Osteoblast (primary cell): ENCODE measurements around the gene SEMA7A. TPM values are rescaled to one million over a fixed set of nuclear protein-coding genes. Genes with fewer than 3 reads are reported as not detected.

ENCODE experiments used
- DNase-seq: peaks from one replicate; pipeline ENCODE4 v3.0.0; 2011; ENCODE audit warnings: low spot score, mixed read lengths; ENCODE audit not compliant: insufficient read length; ENCODE audit errors: missing footprints
- H2AFZ ChIP-seq: 2 replicates; pipeline ENCODE4 v1.6.0; 2011; ENCODE audit warnings: mild to moderate bottlenecking, low read length
- H3K27ac ChIP-seq: 2 replicates; pipeline ENCODE4 v1.5.1; 2011; ENCODE audit warnings: mild to moderate bottlenecking, low read depth, low read length, moderate library complexity
- H3K27me3 ChIP-seq: 2 replicates; pipeline ENCODE4 v1.6.0; 2012; ENCODE audit warnings: mild to moderate bottlenecking, control low read depth, inconsistent platforms, low read length, moderate library complexity; ENCODE audit not compliant: insufficient read depth
- H3K36me3 ChIP-seq: 2 replicates; pipeline ENCODE4 v1.5.1; 2011; ENCODE audit warnings: mild to moderate bottlenecking, low read length, control low read depth, moderate library complexity; ENCODE audit not compliant: insufficient read depth
- H3K4me1 ChIP-seq: 2 replicates; pipeline ENCODE4 v1.5.1; 2011; ENCODE audit warnings: mild to moderate bottlenecking, low read length, control low read depth, moderate library complexity; ENCODE audit not compliant: insufficient read depth
- H3K4me2 ChIP-seq: 2 replicates; pipeline ENCODE4 v1.6.0; 2011; ENCODE audit warnings: mild to moderate bottlenecking, low read length; ENCODE audit not compliant: insufficient read depth
- H3K4me3 ChIP-seq: fragments of 200-600 bp; sonication (generic); 3 replicates; pipeline ENCODE4 v1.5.1; 2012; ENCODE audit warnings: mild to moderate bottlenecking, low read length, inconsistent platforms; ENCODE audit not compliant: insufficient read depth
- H3K79me2 ChIP-seq: 2 replicates; pipeline ENCODE4 v1.6.0; 2012; ENCODE audit warnings: mild to moderate bottlenecking, low read length, control low read depth, inconsistent platforms; ENCODE audit not compliant: insufficient read depth
- H3K9me3 ChIP-seq: 2 replicates; pipeline ENCODE4 v1.5.1; 2011; ENCODE audit warnings: low read depth, low read length, control low read depth
- H4K20me1 ChIP-seq: 2 replicates; pipeline ENCODE4 v1.6.0; 2012; ENCODE audit warnings: mild to moderate bottlenecking, low read length, control low read depth; ENCODE audit not compliant: insufficient read depth
- CTCF ChIP-seq: IDR thresholded peaks from 2 replicates; pipeline ENCODE4 v1.5.1; 2011; ENCODE audit warnings: mild to moderate bottlenecking, low read depth, low read length, moderate library complexity; ENCODE audit errors: extremely low read depth
- total RNA-seq: library from RNA; depleted of rRNA; stranded (reverse); fragments of >200 nt; gene quantifications from 2 replicates; pipeline ENCODE4 v1.2.3, GENCODE V29; 2012

Gene SEMA7A
- total RNA-seq, 1 donor: 30.4 TPM

- H3K4me2 ChIP-seq: no peak overlapping the region
- H3K27me3 ChIP-seq: no peaks in the 10 kb centered on the region
- H3K36me3 ChIP-seq: no peaks in the 10 kb centered on the region
- H3K9me3 ChIP-seq: no peaks in the 10 kb centered on the region
- peak; percentile 18 for DNase-seq
- H2AFZ ChIP-seq: no peak overlapping the region
- no peak overlapping the region for H3K27ac ChIP-seq
- H4K20me1 ChIP-seq: no peaks in the 10 kb centered on the region
- H3K79me2 ChIP-seq: no peaks in the 10 kb centered on the region
- peaks cover 33% of the 10 kb centered on the region for H3K4me1 ChIP-seq
- no peak overlapping the region for H3K4me3 ChIP-seq
- TF ChIP-seq CTCF: no peak
These were observed 47.1 kb downstream of the SEMA7A start for GRCh38 chr15:74386496-74387140.

DNA sequence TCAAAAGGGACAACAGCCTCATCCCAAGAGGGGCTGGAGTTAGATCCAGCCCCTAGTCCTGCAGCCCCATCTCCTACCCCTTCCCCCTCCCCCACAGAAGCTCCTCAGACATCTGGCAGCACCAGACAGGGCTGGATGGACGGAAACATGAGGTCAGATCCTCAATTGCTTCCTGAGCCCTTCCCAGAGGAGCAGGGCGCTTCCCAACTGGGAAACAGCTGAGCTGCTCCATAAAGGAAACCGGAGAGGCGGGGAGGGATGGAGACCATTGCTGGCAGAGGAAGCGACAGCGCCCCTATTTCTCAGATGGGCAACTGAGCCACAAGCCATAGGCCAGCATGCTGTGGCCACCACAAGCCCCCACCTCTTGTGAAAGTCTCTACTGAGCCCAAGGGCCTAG, 48.0 kb downstream of the SEMA7A start:
- H4K20me1 ChIP-seq: no peaks in the 10 kb centered on the region
- peak; percentile 61 for DNase-seq
- H3K27ac ChIP-seq: peak overlapping the region; percentile 71
- H3K4me3 ChIP-seq: no peak overlapping the region
- no peaks in the 10 kb centered on the region for H3K9me3 ChIP-seq
- peaks cover 39% of the 10 kb centered on the region for H3K4me1 ChIP-seq
- TF ChIP-seq CTCF: no peak
- H3K36me3 ChIP-seq: no peaks in the 10 kb centered on the region
- H2AFZ ChIP-seq: no peak overlapping the region
- no peaks in the 10 kb centered on the region for H3K79me2 ChIP-seq
- H3K27me3 ChIP-seq: no peaks in the 10 kb centered on the region
- H3K4me2 ChIP-seq: no peak overlapping the region

DNA sequence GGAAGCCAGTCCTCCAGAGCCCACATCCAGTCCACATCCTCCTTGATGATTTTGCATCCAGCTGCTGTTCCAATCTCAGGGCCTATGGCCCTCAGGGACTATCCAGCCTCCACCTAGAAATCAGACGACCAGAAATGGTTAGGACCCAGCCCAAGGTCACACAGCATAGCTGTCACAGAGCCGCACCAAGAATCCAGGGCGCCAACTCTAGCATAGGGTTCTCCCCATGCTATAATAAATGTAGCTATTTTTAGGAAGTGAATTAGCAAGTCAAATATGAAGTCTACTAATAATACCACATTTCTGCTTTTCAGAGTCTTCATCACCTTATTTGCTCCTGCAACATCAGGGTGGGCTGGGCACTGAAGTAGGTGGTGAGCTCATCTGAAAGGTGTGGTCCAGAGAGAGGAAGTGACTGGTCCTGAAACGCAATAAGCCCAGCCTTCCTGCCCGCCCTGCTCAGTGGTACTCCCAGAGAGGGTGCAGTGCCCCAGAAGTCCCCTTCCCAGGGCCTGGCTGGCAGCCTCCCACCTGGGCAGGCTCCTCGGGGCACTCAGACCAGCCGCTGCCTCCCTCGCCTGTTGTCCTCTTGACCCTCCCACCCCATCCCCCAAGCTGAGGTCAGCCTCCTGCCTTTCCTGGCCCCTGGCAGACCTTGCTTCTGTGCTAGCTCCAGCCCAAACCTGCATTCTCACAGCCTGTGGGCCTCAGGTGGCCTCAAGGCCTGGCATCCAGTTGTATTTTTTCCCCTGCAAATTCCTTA, 48.7 kb downstream of the SEMA7A start:
- TF ChIP-seq CTCF: no peak
- Histone ChIP-seq H4K20me1 (no peaks in the 10 kb centered on the region), H3K36me3 (no peaks in the 10 kb centered on the region), H3K79me2 (no peaks in the 10 kb centered on the region), H3K4me3 (no peak overlapping the region), H2AFZ (no peak overlapping the region), H3K4me2 (no peak overlapping the region), H3K9me3 (no peaks in the 10 kb centered on the region), H3K27me3 (no peaks in the 10 kb centered on the region), H3K4me1 (peaks cover 39% of the 10 kb centered on the region), H3K27ac (peak overlapping the region; percentile 71)
- peak; percentile 89 for DNase-seq

DNA sequence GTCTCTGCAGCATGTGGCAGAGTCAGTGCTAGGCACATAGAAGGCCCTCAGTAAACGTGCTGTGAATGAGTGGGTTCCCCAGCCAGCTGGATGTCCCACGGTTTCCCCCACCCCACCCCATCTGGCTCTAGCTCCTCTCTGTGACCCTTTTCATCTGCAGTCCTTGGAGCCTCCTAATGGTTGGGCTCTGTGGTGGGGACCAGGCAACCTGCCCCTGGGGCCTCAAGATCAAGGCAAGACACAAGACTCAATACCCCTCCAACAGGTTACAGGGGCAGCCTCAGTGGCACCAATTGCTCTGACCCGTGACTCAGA, 49.2 kb downstream of the SEMA7A start:
- Histone ChIP-seq H2AFZ (peak overlapping the region; percentile 23), H3K27me3 (no peaks in the 10 kb centered on the region), H3K27ac (peak overlapping the region; percentile 71), H4K20me1 (no peaks in the 10 kb centered on the region), H3K36me3 (no peaks in the 10 kb centered on the region), H3K4me2 (no peak overlapping the region), H3K9me3 (no peaks in the 10 kb centered on the region), H3K4me3 (no peak overlapping the region), H3K79me2 (no peaks in the 10 kb centered on the region), H3K4me1 (peaks cover 39% of the 10 kb centered on the region)
- DNase-seq: no peak
- TF ChIP-seq CTCF: no peak
